ENCODE measurements around the gene RPL3.
A peak's percentile ranks its signal among the peaks of the same experiment; 100 is the strongest.

The RPL3 gene

DNA sequence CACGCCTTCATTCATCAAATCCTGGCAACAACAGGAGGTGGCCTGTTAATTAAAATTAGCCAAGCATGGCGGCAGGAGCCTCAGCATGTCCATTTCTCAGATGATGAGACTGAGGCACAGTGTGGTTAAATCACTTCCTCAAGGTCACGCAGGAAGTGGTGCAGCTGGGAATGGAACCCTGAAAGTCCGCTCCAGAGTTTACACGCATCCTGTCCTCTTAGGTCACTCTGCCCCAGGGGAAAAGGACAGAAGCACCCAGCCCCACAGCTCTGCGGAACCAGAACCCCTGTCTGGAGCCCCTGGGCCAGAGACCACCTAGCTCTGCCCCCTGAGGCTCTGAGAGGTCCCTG, 19.6 kb downstream of the RPL3 start:
- no peak for DNase-seq (ENCODE audit: low read depth)

DNA sequence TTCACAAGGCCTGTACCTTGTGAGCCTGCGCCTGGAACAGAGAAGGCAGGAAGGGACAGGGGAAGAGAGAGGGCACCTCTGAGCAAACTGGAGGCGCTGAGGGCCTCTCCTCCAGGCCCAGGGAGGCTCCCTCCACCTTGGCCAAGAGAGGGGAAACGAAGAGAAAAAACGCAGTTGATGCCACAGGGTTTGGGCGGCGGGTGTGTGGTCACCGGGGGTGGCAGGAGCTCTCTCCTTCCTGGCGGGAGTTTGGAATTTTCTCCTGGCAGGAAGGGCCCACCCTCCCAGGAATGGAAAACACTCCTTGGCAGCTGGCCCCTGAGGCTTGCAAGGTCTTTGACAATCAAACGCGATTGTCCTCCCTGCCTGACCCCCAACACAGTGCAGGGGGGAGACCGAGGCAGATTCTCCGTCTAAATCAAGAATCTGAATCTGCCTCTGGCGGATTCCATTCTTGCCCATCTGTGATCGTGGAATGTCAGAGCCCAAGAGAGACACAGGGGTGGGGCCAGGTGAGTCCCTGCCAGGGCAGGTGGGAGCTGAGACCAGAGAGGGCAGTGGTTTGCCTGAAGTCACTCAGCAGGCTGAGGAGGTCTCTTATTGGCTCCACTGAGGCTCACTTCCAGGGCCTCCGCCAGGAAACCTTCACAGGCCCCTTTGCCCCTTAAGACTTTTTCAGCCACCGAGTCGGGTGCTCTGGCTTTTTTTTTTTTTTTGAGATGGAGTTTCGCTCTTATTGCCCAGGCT, 21.0 kb downstream of the RPL3 start:
- no peak for DNase-seq (ENCODE audit: low read depth)

GRCh38 chr22:39297490-39298240, 21.8 kb downstream of the RPL3 start:
- no peak for DNase-seq (ENCODE audit: low read depth)

- DNase-seq (ENCODE audit: low read depth): no peak
Observed at GRCh38 chr22:39296981-39297489, 22.4 kb downstream of the RPL3 start.

- no peak for DNase-seq (ENCODE audit: low read depth)
Observed at GRCh38 chr22:39296535-39296934, 22.9 kb downstream of the RPL3 start.

DNA sequence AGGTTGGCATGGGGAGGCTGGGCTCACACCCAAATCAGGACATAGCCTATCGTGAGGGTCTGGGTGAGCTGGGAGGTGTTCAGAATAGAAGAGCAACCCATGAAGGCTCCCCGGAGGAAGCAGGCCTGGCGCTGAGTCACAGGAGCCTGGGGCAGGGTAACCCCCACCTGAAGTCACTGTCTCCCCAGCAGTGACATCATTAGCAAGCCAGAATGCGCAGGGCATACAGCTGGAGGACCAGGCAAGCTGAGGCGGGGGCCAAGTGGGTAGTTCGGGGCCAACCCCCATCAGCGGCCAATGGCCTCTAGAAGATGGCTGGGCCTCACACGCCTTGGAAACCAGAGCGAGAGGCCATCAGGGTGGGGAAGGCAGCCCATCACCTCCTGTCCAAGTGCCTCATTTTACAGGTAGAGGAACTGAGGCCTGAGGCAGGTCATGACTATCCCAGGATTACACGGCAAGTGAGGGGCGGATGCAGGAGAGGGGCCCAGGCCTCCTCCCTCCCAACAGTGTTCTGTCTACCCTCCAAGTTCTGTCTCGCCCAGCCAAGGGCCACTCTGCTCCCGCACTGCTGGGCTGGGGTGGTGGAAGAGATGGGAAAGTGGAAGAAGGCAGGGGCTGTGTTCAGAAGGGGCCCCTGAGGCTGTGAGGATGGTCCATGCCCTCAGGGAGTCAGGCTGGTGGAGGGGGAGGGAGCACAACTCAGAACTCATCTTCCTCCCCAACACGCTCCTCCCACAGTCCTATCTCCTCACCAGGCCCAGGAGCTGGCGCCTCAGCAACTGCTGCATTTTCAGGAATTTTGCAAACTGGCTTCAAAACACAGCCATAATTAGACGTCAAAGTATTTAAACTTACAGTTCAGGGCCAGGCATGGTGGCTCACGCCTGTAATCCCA, 24.6 kb downstream of the RPL3 start:
- no peak for DNase-seq (ENCODE audit: low read depth)

DNA sequence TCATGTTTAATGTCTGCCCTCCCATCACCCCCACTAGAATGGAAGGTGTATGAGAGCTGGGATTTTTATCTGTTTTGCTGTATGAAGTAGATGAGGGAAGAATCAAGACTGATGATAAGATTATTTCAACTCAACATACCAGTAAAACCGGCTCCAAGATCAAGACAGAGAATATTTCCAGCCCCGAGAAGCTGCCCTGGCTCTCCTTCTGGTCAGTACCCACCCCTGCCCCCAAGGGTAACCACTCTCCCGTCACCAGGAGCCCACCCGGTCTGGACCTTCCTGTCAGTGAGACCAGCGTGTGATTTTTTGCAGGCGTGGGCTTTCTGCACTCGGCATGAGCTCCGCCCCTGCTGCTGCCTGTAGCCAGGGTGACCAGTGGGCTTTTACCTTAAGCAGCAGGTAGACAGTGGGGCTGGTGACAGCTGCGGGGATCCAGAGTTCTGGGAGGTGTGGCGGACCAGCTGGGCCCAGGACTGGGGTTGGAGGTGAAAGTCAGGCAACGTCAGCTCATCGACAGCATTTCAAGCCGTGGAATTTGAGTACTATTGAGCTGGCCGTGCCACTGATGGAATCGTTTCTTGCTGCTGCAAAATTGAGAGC, 25.6 kb downstream of the RPL3 start:
- DNase-seq (ENCODE audit: low read depth): no peak

DNA sequence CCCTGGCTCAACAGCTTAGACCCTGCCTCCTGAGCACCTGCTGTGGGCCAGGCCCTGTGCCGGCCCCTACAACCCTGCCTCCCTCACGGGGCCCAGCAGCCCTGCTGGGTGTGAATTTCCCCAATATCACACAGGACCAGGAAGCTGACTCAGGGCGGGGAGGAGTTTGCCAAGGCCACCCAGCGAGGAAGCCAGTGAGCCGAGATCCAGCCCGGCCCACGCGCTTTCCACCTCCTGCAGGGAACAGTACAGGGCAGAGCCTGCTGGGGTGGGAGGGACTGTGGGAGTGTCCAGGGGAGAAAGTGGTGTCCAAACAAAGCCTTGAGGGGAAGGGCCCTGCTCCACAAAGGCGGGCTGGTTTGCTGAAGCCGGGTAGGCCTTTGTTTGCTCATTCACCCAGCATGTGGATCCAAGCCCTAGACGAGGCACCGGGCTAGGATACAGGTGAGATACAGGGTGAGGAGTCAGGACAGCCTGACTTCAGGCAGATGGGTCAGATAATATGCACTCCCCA, 26.8 kb downstream of the RPL3 start:
- peak; percentile 88 for DNase-seq (ENCODE audit: low read depth)

DNA sequence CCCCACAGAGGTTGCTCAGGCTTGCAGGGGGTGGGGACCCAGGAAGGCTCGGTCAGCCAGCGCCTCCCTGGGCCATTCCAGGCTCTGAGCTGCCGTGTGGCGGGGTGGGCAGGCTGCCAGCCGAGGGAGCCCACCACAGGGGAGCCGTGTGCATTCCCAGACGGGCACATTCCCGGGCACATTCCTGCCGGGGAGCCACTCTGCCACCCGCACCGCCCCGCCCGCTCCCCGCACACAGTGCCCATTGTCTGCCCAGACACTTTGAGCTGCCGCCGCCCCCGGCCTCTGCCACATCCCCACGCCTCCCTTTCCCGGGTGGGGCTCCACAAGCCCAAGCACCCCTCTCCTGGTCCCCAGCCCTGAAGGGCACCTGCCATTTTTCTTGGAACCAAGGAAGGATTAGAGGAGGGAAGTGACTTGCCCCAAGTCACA, 27.4 kb downstream of the RPL3 start:
- peak; percentile 60 for DNase-seq (ENCODE audit: low read depth)

DNA sequence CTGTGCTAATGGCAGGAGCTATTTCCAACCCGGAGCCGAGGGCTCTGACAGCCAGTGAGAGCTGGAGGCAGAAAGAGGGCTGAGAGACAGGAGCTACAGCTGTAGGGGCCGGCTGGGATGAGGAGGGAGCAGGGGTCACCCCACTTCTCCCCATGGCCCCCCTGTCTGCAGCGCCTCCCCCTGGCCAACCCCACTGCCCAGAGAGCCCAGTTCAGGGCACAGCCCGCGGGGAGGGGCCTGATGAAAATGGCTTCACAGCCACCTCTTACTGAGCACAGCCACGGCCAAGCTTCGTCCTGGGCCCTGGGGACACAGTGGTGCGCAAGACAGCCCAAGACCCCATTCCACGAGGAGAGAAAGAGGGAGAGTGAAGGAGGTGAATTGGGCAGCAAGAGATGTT, 27.9 kb downstream of the RPL3 start:
- DNase-seq (ENCODE audit: low read depth): no peak

- DNase-seq (ENCODE audit: low read depth): no peak
Observed at GRCh38 chr22:39290724-39291161, 28.7 kb downstream of the RPL3 start.

GRCh38 chr22:39289975-39290720, 29.3 kb downstream of the RPL3 start:
- no peak for DNase-seq (ENCODE audit: low read depth)

DNA sequence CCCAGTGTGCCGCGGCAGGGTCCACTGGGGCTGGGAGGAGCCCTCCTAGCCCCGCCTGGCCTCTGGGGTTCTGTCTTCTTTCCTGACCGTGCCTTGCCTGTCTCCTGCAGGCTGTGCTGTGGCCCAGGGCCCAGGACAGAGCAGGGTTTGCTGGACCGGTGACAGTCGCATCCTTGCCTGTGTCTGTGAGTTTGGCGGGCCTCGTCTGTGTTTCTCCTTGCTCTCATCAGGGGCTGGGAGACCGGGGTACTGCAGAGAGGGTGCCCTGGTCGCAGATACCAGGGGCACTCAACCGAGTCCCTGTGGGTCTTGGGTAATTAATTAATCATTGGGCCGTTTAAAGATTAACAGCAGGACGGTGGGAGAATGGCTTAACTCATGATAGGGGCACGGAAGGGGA, 29.9 kb downstream of the RPL3 start:
- DNase-seq (ENCODE audit: low read depth): no peak

- no peak for DNase-seq (ENCODE audit: low read depth)
Observed at GRCh38 chr22:39288135-39288898, 31.1 kb downstream of the RPL3 start.

GRCh38 chr22:39287076-39287725, 32.2 kb downstream of the RPL3 start:
- DNase-seq (ENCODE audit: low read depth): no peak

DNA sequence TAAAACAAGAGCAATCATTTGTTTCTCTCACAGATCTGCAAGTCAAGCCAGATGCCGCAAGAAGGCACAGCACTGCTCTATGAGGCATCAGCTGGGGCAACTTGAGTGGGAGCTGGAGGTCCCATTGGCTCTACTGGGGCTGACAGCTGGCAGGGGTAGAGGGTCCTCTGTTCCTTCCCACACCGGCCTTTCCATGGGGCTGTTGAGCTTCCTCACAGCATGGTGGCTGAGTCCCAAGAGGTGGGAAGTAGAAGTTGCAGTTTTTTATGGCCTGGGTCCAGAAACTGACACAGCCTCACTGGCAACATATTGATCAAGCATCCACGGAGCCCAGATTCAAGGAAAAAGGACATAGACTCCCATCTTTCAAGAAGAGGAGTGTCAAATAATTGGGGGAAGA, 34.4 kb downstream of the RPL3 start:
- DNase-seq (ENCODE audit: low read depth): no peak

DNA sequence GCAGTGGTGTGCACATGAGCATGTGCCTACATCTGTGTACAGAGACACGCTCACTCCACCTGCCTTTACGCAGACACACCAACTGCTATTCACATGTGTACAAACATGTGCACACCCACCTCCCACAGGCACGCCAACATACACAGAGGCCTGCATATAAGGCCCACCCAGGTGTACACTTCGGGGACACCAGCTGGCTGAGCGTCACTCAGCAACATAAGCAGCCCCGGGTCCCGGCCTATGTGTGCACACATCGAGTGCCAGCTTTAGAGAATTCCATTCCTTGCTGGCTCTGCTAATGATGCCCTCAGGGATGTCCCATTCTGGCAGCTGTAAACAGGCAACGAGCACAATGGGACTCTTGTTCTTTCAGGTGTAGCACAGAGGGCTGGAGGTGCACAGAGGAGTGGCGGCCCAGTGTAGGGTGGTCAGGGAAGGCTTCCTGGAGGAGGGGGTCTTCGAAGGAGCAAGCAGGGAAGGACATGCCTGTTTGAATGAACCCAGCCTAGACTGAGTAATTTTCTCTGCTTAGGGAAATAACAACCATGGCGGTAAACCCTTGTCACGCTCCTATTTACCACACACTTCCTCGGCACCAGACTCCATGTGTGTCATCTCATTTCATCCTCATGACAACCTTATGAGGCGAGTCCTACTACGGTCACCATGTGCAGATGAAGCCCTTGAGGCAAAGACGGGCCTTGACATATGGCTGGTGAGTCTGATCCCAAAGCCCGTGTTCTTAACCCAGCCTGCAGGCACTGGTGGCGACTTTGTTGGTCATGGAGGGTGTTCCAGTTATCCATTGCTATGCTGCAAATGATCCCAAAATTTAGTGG, 35.1 kb downstream of the RPL3 start:
- DNase-seq (ENCODE audit: low read depth): no peak

- DNase-seq (ENCODE audit: low read depth): peak; percentile 72
Observed at GRCh38 chr22:39283322-39284141, 35.9 kb downstream of the RPL3 start.
